Inferior parietal cortex (tissue), 1 donor: ENCODE data around the gene HPS3.
A peak's percentile ranks its signal among the peaks of the same experiment; 100 is the strongest.
"Not testable (repeated sequence)": the region's sequence is repeated elsewhere in the genome, so short reads cannot be mapped to it uniquely, and the experiment has no call there.

Experiments
- DNase-seq: peaks from one replicate; pipeline ENCODE4 v3.0.0-alpha.2; 2016; ENCODE audit errors: extremely low spot score

The HPS3 gene, protein sequence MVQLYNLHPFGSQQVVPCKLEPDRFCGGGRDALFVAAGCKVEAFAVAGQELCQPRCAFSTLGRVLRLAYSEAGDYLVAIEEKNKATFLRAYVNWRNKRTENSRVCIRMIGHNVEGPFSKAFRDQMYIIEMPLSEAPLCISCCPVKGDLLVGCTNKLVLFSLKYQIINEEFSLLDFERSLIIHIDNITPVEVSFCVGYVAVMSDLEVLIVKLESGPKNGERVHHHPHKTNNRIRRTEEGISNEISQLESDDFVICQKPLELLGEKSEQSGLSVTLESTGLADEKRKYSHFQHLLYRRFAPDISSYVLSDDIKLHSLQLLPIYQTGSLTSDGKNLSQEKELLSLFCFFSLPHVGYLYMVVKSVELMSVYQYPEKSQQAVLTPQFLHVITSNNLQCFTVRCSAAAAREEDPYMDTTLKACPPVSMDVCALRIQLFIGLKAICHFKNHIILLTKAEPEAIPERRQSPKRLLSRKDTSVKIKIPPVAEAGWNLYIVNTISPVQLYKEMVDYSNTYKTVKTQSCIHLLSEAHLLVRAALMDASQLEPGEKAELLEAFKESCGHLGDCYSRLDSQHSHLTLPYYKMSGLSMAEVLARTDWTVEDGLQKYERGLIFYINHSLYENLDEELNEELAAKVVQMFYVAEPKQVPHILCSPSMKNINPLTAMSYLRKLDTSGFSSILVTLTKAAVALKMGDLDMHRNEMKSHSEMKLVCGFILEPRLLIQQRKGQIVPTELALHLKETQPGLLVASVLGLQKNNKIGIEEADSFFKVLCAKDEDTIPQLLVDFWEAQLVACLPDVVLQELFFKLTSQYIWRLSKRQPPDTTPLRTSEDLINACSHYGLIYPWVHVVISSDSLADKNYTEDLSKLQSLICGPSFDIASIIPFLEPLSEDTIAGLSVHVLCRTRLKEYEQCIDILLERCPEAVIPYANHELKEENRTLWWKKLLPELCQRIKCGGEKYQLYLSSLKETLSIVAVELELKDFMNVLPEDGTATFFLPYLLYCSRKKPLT

GRCh38 chr3:149129326-149130205 lies at the start of gene HPS3:
HPS3 (plus strand) TSS chr3:149129638; CDS start chr3:149129724, 86 bp downstream.
- peak; percentile 89 for DNase-seq

DNA sequence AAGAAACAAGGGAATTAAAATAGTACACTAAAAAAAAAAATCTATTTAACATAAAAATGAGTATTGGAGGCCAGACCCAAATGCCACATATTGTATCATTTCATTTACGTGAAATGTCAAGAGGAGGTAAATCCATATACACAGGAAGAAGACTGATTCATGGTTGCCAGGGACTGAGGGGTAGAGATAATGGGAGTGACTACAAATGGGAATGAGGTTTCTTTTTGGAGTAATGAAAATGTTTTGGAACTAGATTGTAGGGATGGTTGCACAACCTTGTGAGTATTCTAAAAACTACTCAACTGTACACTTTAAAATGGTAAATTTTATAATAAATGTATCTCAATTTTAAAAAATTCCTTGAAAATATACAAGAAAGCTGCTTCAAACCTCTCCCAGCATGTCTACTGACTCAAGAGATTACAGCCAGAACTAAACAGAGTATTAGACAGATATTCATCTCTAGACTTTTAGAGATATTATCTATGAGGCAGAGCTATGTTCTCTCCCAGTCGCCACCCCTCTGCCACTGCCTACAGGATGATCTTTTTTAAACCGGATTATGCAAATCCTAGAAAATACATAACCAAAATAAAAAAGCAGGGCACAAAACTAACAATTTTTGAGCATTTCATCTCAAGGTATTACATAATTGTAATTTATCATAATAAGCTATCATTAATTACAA lies 49.3 kb upstream of the HPS3 start:
- DNase-seq: no peak

DNA sequence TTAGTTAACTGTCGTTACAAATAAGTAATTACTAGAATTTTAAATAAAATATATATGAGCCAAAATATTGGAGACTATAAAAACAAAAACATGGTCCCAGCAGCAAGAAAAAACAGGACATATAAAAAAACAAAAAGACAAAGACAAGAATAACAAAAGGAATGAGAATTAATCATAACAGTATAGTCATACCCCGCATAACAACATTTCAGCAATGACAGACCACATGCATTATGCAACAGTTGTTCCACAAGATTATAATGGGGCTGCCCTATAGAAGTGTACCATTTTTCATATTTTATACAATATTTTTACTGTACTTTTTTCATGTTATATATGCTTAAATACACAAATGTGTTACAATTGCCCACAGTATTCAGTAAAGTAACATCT lies 48.7 kb upstream of the HPS3 start:
- DNase-seq: no peak

- no peak for DNase-seq
Observed at GRCh38 chr3:149081772-149082171, 47.7 kb upstream of the HPS3 start.

DNA sequence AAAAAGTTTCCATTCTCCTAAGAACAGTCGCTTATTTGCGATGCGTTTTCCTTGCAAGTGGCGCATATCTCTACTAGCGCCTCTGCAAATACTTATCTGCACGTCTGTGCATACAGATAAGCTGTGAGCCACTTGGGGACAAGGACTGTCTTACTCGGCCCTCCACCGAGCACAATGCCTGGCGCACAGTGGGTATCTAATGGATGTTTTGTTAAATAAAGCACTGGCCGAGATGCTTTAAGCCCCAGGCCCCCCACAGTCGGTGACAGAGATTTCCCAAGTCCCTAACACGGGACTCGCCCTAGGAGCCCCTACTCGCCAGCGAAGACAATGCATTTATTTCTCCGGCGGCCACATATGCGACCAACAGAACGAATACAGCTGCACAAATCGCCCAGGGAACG lies 43.6 kb upstream of the HPS3 start:
- peak; percentile 59 for DNase-seq

DNA sequence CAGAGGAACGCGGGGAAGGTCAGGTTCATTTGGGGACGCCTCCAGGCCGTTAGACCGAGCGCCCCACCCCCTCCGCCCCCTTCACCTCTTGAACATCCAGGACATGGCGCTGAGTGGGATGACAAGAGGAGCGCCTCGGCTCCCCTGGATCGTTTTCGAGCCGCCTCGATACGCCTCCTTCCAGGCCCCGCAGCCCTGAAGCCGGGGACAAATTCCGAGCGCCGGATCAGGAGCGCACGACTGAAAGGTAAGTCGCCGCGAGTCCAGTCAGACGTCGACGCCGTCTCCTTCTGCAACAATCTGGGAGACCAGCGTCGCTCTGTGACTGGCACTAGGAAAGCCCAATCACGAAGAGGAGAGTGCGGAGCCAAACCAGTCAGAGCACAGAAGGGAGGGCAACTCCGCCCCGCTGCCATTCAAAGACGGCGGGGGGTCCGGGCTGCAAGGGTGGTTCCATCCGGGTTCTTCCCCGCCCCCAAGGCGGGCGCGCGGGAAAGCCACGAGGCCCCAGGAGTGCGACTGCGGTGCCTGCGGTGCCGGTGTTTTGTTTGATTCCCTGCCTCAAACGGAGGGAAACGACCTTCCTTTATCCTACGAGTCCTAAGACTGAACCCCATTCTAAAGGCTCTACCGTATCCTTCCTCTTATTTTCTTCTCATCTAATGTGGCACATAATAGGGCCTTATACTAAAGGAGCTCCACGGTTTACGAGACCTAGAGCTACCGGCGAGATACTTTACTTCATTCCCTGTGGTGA lies 43.0 kb upstream of the HPS3 start, which contains the start of gene HLTF:
Gene HLTF, minus strand, starts transcription at position 302 of the 757 bp plus-strand sequence. Its CDS starts 197 bp downstream, at position 105.
- peak; percentile 98 for DNase-seq

GRCh38 chr3:149087208-149087607 lies 42.2 kb upstream of the HPS3 start:
- DNase-seq: no peak

DNA sequence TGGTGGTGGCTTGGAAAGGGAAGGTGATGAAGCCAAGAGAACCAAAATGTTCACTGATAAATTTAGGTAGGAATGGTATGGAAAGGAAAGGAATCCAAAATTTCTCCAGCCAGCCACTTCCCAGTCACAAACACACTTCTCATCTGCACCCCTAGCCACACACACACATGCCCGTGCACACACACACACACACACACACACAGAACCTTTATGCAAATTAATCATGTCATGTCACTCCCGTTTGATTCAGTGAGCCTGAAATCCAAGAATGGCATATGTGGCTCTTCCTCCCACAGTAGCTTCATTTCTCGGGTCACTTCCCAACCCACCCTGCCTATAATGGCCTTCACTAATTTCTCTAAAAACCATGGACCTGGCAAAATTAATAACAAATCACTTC lies 40.0 kb upstream of the HPS3 start:
- no peak for DNase-seq

- DNase-seq: no peak
Observed at GRCh38 chr3:149090461-149090860, 39.0 kb upstream of the HPS3 start.

DNA sequence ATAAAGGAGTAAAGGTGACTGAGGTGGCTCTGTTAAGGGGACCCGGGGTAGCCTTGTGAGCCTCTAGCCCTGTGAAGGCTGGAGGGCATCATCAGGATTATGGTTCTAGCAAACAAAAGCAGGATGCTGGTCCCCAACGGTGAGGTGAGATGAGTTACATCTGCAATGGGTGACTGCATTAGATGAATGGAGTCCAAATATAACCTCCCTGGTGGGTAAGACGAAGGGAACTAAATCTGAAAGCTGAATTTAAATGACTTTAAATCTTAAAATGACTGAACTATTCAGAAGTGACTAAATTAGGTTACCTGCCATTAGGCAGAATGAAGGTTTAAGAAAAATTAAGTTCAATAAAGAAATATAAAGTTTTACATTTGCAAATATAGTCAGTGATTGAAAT lies 38.5 kb upstream of the HPS3 start:
- no peak for DNase-seq

GRCh38 chr3:149091983-149092382 lies 37.5 kb upstream of the HPS3 start:
- no peak for DNase-seq

GRCh38 chr3:149095487-149095886 lies 34.0 kb upstream of the HPS3 start:
- no peak for DNase-seq

- not testable (repeated sequence) for DNase-seq
Observed at GRCh38 chr3:149097987-149098386, 31.5 kb upstream of the HPS3 start.

- DNase-seq: no peak
Observed at GRCh38 chr3:149101154-149101553, 28.3 kb upstream of the HPS3 start.

- no peak for DNase-seq
Observed at GRCh38 chr3:149101641-149102040, 27.8 kb upstream of the HPS3 start.

- DNase-seq: no peak
Observed at GRCh38 chr3:149104484-149104883, 25.0 kb upstream of the HPS3 start.

GRCh38 chr3:149114458-149114857 lies 15.0 kb upstream of the HPS3 start:
- DNase-seq: no peak

DNA sequence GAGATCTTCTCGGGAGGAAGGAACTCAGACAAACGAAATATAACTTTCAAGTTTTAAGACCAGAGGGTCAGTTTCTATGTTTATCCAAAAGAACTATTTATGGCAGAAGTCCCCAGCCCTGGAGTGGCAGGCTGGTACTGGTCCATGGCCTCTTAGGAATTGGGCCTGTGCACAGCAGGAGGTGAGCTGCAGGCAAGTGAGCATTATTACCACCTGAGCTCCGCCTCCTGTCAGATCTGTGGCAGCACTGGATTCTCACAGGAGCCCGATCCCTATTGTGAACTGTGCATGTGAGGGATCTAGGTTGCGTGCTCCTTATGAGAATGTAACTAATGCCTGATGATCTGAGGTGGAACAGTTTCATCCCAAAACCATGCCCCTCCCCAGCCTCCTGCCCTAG lies 14.3 kb upstream of the HPS3 start:
- DNase-seq: no peak

GRCh38 chr3:149118724-149119123 lies 10.7 kb upstream of the HPS3 start:
- DNase-seq: no peak

DNA sequence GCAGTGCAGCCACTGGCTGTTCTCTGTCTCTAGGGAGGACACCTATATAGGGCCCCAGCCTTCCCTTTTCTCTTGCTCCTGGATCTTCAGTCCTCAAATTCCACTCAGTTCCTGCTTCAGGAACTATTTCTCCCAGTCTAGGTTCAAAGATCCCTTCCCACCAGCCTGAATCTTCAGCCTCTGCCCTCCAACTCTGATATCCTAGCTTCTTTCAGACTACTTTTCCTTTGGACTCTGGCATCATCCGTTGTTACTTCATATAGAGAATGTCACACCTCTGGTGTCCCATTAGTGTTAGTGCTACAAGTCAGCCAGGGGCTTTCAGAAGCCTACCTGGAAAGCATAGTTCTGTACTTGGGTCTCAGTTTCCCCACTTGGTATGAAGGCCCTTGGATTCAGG lies 10.0 kb upstream of the HPS3 start:
- DNase-seq: no peak
